GM18508 (cell line): ENCODE results near the gene RESP18.
A peak's percentile ranks its signal among the peaks of the same experiment; 100 is the strongest.
"Not testable (repeated sequence)": the region's sequence is repeated elsewhere in the genome, so short reads cannot be mapped to it uniquely, and the experiment has no call there.

Source experiments
- ATAC-seq: cut with Tn5 transposase; IDR thresholded peaks from one replicate; pipeline ENCODE4 v1.9.1; 2021; ENCODE audit warnings: moderate number of reproducible peaks; ENCODE audit not compliant: insufficient read depth, unreplicated experiment

Gene RESP18

DNA sequence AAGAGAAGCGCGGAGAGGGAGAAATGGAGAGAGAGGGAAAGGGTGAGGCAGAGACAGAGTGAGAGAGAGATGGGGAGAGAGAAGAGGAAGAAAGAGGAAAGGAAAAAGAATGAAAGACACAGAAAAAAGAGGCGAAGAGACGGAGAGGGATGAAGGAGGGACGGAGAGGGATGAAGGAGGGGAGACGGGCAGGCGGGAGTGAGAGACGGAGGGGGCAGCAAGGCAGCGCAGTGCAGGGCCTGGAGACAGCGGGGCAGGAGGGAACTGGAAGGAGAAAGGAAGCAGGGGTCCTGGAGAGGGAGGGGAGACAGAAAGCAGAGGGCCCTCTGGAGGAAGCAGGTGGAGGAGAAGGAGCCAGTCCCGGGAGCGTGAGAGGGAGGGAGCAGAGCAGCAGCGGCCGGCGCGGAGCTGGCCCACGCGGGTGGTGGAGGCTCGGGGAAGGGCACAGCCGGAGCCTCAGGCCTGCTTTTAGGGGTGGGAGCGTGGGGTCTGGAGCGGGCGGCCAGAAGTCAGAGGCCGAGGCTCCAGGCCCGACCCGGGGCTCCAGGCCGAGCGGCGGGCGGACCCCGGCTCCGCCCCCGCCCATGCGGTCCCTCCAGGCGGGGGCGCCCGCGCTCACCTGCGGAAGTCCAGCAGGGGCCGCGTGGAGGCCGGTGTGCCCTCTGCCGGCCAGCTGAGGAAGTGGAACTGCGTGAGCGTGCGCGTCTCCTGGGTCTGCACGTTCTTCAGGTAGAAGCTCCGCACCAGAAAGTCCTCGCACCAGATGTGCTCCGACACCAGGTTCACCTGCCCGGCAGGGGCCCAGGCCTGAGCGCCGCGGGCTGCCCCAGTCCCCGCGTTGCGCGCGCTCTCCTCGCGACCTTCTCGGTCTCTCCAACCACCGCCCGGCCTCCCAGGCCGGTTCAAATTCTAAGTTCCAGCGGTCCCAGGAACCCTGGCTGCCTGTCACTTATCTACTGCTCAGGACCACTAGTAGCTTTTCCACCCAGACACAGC lies 37.9 kb downstream of the RESP18 start:
- ATAC-seq: peak; percentile 54

DNA sequence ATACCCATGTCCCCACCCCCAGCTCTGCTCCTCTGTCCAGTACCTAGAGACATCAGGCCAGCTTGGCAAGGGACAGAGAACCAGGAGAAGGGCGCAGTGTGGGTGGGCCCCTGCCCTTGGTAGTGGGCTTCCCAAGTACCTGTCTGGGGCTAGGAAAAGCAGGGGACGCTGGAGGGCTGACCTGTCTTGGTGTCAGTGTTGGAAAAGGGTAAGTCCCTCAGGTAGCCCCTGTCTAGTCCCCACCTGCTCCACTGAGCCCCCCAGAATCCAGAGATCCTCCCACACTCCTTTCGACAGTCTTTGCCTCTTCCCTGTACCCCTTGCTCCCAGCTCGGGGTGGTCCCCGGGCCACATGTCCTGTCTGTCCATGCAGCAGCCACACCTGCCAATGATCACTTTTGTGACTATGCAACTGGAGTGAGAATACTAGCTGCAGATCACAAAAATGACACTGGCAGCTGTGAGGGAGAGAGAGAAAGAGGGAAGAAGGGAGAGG lies 38.8 kb downstream of the RESP18 start:
- no peak for ATAC-seq

- ATAC-seq: no peak
Measured at GRCh38 chr2:219292616-219293015, 39.9 kb downstream of the RESP18 start.

GRCh38 chr2:219291910-219292490 lies 40.5 kb downstream of the RESP18 start:
- ATAC-seq: no peak

GRCh38 chr2:219291394-219291793 lies 41.1 kb downstream of the RESP18 start:
- no peak for ATAC-seq

DNA sequence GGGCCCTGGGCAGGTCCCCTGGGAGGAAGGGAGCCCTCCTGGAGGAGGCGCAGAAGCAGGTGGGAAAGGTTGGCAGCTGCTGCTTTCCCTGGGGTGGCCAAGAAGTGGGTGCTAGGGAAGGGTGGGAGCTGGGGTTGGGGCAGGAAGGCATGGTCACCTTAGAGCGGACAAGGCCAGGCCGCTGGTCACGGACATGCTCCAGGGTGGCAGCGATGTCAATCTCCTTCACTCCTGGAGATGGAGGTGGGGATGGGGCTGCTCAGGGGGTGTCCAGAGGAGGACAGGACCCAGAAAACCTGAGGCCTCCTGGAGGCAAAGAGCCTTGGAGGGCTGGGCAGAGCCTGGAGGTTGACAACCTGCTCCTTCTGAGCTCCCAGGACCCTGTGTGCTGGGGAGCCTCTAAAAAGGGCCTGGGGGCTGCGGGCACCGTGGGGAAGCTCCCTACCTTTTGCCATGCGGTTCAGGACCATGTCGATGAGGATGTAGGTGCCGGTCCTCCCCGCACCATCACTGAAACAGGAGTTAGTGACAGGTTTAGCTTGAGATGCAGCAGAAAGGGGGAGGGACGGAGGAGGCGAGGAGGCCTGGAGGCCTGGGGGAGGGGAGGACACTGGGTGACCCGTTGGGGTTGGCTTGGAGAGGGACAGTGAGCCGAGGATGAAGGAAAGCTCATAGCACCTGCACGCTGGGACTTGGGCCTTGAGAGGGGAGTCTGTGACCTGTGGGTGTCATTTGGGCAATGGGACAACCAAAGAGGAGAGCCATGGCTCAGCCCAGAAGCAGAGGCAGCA lies 42.0 kb downstream of the RESP18 start:
- ATAC-seq: no peak

GRCh38 chr2:219289537-219290361 lies 42.8 kb downstream of the RESP18 start:
- no peak for ATAC-seq

DNA sequence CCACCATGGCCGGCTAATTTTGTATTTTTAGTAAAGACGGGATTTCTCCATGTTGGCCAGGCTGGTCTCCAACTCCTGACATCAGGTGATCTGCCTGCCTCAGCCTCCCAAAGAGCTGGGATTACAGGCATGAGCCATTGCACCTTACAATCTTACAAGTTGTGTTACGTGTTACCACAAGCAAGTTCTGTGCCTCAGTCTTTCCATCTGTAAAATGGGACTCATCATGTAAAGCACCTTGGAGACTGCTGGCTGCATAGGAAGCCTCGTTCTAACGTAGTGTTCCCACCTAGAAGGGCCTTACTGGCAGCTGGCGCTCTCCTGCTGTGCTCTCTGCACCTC lies 43.4 kb downstream of the RESP18 start:
- ATAC-seq: no peak

GRCh38 chr2:219287580-219288265 lies 44.8 kb downstream of the RESP18 start:
- ATAC-seq: no peak

DNA sequence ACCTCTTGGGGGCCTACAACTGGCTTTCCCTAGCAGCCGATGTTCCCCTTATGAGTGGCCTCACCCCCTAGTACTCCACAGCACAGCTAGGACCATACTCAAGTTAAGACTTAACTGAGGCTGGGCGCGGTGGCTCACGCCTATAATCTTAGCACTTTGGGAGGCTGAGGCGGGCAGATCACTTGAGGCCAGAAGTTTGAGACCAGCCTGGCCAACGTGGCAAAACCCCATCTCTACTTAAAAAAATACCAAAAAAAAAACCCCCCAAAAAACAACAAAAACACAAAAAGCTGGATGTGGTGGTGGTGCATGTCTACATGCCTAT lies 45.5 kb downstream of the RESP18 start:
- ATAC-seq: not testable (repeated sequence)

GRCh38 chr2:219286436-219287115 lies 46.0 kb downstream of the RESP18 start:
- no peak for ATAC-seq

GRCh38 chr2:219285894-219286425 lies 46.6 kb downstream of the RESP18 start:
- ATAC-seq: no peak

GRCh38 chr2:219285373-219285735 lies 47.2 kb downstream of the RESP18 start:
- no peak for ATAC-seq

GRCh38 chr2:219284501-219285372 lies 47.8 kb downstream of the RESP18 start:
- no peak for ATAC-seq

DNA sequence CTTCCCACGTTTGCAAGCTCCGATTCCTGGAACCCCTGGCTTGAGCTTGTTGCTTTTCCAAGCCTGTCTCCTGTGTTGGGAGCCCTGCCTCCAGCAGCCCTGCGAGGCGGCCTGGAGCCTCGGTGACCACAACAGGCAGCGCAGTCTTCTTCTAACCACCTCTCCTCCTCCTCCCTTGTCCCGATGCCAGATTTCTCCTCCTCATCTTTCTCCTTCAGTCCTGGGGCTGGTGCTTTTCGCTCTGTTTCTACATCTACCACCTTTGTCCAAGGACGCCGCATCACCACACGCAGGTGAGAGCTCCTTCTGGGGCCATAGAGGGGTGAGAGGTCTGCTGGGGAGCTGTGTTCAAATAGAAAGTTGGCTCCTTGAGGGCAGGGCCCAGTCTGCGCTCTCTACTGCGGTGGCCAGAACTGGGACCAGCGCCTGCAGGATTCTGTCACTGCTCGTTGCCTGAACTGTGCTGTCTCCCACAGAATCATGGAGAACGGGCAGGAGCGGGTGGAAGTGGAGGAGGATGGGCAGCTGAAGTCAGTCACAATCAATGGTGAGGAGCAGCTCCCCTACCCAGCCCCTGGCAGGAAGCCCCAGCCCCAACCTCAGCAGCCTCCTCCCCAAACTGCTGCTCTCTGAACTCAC lies 49.5 kb downstream of the RESP18 start:
- no peak for ATAC-seq

- no peak for ATAC-seq
Measured at GRCh38 chr2:219282375-219282774, 50.2 kb downstream of the RESP18 start.

GRCh38 chr2:219281588-219281987 lies 51.0 kb downstream of the RESP18 start:
- no peak for ATAC-seq
